Activated CD4-positive, alpha-beta T cell treated with anti-CD3 and anti-CD28 coated beads, Interleukin-2, amount 10 ng/mL, durations not matched to agents 24 days and 14 days (primary cell): ENCODE data around the gene KCNMB1. TPM values are rescaled to one million over a fixed set of nuclear protein-coding genes. Genes with fewer than 3 reads are reported as not detected.

ENCODE experiments used
- DNase-seq: peaks from one replicate; pipeline ENCODE4 v3.0.0; 2022
- H3K27ac Mint-ChIP-seq: one replicate; pipeline ENCODE4 v1.8.0; 2022; ENCODE audit warnings: mild to moderate bottlenecking, mixed read lengths
- H3K27me3 Mint-ChIP-seq: one replicate; pipeline ENCODE4 v1.8.0; 2022; ENCODE audit warnings: mixed read lengths
- H3K36me3 Mint-ChIP-seq: one replicate; pipeline ENCODE4 v1.8.0; 2022; ENCODE audit warnings: low read depth, mild to moderate bottlenecking, mixed read lengths
- H3K4me1 Mint-ChIP-seq: one replicate; pipeline ENCODE4 v1.8.0; 2021; ENCODE audit warnings: mixed read lengths
- H3K4me3 Mint-ChIP-seq: one replicate; pipeline ENCODE4 v1.8.0; 2022; ENCODE audit warnings: mild to moderate bottlenecking, moderate library complexity, mixed read lengths
- H3K9me3 Mint-ChIP-seq: one replicate; pipeline ENCODE4 v1.8.0; 2021; ENCODE audit warnings: mixed read lengths
- intact Hi-C: fragments of 100-400 bp; cut with micrococcal nuclease; formaldehyde crosslinking; loops from one replicate; pipeline ENCODE4 v1.15.1; 2023
- total RNA-seq: library from RNA; stranded (reverse); gene quantifications from 2 replicates; pipeline ENCODE4 v1.2.3, GENCODE V29; 2022

The KCNMB1 gene
- total RNA-seq, 1 donor from 2014 or later = not detected

DNA sequence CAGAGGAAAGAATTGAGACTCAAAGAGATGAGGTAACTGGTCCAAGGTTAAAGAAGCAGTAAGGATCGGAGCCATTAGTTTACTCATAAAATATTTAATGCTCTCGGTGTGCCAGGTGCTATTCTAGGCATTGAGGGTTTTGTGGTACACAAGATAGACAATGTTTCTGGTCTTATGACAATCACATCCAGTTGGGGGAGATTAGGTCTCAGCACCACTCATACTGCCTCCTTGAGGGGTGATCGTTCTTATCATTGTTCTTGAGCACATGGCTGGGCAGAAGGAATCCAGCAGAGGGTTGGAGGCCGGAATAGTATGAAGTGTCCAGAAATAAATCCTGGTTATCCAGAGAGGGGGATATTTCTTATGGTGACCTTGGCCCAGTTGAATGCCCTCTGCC, 50.9 kb downstream of the KCNMB1 start:
- no peak for DNase-seq
- Mint-ChIP-seq H3K27me3 (no peaks in the 10 kb centered on the region), H3K9me3 (no peaks in the 10 kb centered on the region), H3K4me3 (no peak overlapping the region), H3K36me3 (peaks cover 4% of the 10 kb centered on the region), H3K4me1 (peaks cover 47% of the 10 kb centered on the region), H3K27ac (no peak overlapping the region)
- intact Hi-C loops = loop anchor here (5.0 to 10.0 kb wide), 2 partner anchors 84 to 1047 kb away; partner anchors contain the start of gene NPM1

DNA sequence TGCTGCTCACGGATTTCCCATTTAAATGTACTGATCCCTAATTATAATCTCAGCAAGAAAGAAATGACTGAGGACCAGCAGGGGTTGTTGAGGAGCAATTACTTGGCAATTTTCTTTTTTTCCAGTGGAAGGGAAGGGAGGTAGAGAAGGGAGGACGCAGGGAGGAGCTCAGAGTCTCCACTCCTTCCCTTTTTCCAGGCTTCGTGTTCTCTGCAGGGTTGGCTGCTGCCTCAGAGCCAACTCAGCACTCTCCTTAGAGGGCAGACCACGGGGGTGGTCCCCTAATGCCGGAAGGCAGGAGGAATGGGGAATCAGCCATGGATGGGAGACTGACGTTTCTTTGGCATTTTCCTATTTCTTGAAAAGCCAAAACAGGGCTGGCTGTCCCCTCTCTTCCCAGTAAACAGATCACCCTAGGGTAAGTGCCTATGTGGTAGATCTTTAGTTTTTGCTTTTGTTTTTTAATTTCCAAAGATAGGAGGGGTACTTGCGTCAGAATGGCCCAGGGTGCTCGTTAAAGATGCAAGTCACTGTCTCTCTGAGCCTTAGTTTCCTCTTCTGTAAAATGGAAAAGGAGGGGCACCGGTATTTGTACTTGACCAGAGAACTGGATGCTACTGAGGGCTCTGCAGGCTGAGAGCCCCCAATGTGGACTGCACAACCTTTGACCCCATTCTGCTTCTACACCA, 52.0 kb downstream of the KCNMB1 start:
- Mint-ChIP-seq H3K27me3 (no peaks in the 10 kb centered on the region), H3K4me3 (no peak overlapping the region), H3K9me3 (no peaks in the 10 kb centered on the region), H3K4me1 (peaks cover 58% of the 10 kb centered on the region), H3K36me3 (peaks cover 4% of the 10 kb centered on the region), H3K27ac (peak overlapping the region; percentile 78)
- DNase-seq = no peak
- intact Hi-C loops = loop anchor here (5.0 to 10.0 kb wide), 2 partner anchors 85 to 1048 kb away; partner anchors contain the start of gene NPM1

DNA sequence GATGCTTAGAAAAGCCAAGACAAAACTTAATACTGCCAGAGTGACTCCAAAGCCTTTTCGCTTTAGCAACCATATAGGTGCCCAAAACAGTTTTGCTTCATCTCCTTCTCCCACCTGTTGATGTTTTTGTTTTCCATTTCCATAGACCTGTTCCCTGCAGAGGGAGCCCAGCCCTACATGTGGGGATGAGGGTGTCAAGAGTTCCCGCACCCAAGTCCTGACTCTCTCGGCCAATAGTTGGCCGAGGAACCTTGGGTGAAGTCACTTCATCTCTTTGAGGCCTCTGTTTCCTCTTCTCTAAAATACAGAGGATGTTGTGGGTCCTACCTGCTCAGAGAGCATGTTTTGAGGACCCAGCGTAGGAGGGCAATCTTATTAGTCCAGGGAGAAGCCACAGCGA, 53.1 kb downstream of the KCNMB1 start:
- peaks cover 63% of the 10 kb centered on the region for H3K4me1 Mint-ChIP-seq
- H3K36me3 Mint-ChIP-seq = peaks cover 4% of the 10 kb centered on the region
- H3K27ac Mint-ChIP-seq = peak overlapping the region; percentile 78
- peak; percentile 66 for DNase-seq
- intact Hi-C loops = loop anchor here (5.0 to 10.0 kb wide), 2 partner anchors 86 to 1049 kb away; partner anchors contain the start of gene NPM1
- H3K9me3 Mint-ChIP-seq = no peaks in the 10 kb centered on the region
- H3K4me3 Mint-ChIP-seq = peak overlapping the region; percentile 56
- no peaks in the 10 kb centered on the region for H3K27me3 Mint-ChIP-seq

DNA sequence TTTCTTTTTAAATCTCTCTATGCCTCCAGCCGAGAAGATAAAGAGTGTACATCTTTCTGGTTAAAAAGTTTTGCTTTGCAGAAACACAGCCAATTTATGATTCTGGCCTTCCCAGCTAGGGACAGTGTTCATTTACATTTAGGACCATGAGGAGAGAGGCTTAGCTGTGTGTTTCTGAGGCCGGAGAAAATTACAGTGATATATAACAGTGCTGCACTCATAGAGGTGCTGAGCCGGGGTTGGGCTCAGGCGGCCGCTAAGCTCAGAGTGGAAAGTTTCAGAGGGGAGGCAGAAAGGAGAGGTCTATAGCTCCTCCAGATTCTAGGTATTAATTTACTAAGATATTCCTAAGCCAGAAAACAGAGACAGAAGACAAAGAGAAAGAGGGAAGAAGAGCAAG, 54.5 kb downstream of the KCNMB1 start:
- Mint-ChIP-seq H3K4me3 (peak overlapping the region; percentile 80), H3K27ac (peak overlapping the region; percentile 89), H3K9me3 (no peaks in the 10 kb centered on the region), H3K4me1 (peaks cover 63% of the 10 kb centered on the region), H3K27me3 (no peaks in the 10 kb centered on the region), H3K36me3 (peaks cover 4% of the 10 kb centered on the region)
- peak; percentile 70 for DNase-seq
- intact Hi-C loops = loop anchor here (5.0 to 10.0 kb wide), 3 partner anchors 88 to 1050 kb away; partner anchors contain the start of gene NPM1

DNA sequence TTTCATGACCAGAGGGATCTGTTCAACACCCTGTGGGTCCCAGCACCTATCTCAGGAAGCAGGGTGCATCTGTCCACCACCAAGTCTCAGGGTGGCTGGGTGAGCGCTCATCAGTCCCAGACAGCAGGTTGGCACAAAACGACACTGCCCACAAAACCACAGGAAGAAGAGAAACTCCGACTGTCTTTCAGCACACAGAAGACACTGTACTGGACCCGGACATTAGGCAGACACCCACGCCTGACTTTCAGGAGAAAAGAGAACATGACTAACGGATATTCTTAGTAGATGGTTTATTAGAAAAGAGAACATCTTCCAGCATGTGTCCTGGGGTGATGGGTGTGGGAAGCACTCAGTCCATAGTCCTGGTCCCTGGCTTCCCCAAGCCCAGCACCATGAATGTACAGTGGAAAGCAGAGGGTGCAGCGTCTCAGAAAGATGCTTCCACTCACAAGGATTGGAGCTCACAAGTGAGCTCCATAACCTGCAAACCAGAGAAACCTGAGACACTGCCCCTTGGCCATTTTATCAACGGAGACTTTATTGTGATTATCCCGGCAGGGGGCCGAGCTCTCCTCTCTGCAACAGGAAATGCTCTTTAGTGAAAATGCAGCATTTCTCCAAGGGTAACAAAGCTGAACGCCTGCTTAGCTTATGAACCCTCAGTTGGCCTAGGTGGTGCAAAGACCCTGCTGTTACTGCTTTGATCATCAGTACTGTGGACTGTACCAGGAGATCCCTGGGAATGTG, 55.8 kb downstream of the KCNMB1 start:
- H3K27me3 Mint-ChIP-seq = no peaks in the 10 kb centered on the region
- H3K4me3 Mint-ChIP-seq = peak overlapping the region; percentile 80
- DNase-seq = peak; percentile 83
- peaks cover 4% of the 10 kb centered on the region for H3K36me3 Mint-ChIP-seq
- intact Hi-C loops = loop anchor here (1.0 to 10.0 kb wide), 3 partner anchors 36 to 1051 kb away; partner anchors contain the start of genes LCP2 and NPM1
- no peak overlapping the region for H3K27ac Mint-ChIP-seq
- H3K9me3 Mint-ChIP-seq = no peaks in the 10 kb centered on the region
- H3K4me1 Mint-ChIP-seq = peaks cover 58% of the 10 kb centered on the region

DNA sequence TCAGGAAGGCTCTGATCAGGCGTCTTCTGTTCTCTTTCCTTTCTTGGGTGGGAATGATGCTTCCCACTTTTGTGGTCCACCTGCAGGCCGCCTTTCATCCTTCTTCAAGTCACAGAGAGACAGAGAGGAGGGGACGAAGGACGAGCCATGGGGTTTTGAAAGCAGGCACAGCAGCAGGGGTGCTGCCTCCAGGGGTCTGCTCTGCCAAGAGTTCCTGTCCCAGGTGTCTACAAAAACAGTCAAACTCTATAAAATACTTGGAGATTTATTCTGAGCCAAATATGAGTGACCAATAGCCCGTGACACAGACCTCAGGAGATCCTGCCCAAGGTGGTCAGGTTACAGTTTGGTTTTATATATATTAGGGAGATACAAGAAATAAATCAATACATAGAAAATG, 57.1 kb downstream of the KCNMB1 start:
- intact Hi-C loops = loop anchor here (5.0 to 10.0 kb wide), 2 partner anchors 685 to 1053 kb away; partner anchors contain the start of gene NPM1
- DNase-seq = no peak
- peaks cover 4% of the 10 kb centered on the region for H3K36me3 Mint-ChIP-seq
- no peak overlapping the region for H3K4me3 Mint-ChIP-seq
- H3K4me1 Mint-ChIP-seq = peaks cover 51% of the 10 kb centered on the region
- no peaks in the 10 kb centered on the region for H3K27me3 Mint-ChIP-seq
- no peaks in the 10 kb centered on the region for H3K9me3 Mint-ChIP-seq
- no peak overlapping the region for H3K27ac Mint-ChIP-seq

DNA sequence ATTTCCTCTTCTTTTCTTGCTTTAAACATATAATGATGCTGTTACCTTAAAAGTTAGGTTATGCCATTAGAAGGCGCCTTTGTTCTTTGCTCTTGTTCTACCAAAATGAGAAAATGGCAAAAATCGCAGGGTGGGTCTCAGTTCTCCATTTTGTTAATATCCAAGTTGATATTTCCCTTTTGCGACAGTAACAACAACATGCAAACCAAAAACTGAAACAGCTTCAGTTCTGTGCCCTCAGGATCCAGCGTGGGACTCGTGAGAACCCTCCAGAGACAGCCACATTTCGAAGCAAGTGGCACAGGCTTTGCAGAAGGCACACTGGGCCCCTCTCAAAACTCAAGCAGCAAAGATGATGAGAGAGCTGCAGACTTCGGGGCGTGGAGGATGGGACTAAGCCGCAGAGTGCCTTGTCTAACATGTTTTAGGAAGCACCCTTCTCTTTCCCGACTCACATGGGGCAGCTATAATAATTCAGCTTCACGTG, 58.6 kb downstream of the KCNMB1 start:
- Mint-ChIP-seq H3K4me1 (peaks cover 37% of the 10 kb centered on the region), H3K9me3 (no peaks in the 10 kb centered on the region), H3K36me3 (peaks cover under 1% of the 10 kb centered on the region), H3K4me3 (no peak overlapping the region), H3K27ac (no peak overlapping the region), H3K27me3 (no peaks in the 10 kb centered on the region)
- peak; percentile 77 for DNase-seq
- intact Hi-C loops = loop anchor here (1.0 to 10.0 kb wide), 8 partner anchors 17 to 1054 kb away; partner anchors contain the start of gene NPM1

DNA sequence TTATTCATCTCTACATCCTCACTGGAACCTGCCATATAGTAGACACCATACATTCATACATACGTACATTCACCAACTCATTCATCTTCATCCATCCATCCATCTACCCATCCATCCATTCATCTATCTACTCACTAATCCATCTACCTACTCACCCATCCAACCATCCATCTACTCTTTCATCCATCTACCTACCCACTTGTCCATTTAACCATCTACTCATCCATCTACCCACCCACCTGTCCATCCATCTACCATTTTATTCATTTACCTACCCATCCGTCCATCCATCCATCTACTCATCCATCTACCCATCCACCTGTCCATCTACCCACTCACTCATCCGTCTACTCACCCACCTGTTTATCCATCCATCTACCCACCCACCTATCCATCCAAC, 59.6 kb downstream of the KCNMB1 start:
- H3K36me3 Mint-ChIP-seq = no peaks in the 10 kb centered on the region
- peaks cover 27% of the 10 kb centered on the region for H3K4me1 Mint-ChIP-seq
- intact Hi-C loops = no loop called here
- no peak for DNase-seq
- H3K27me3 Mint-ChIP-seq = no peaks in the 10 kb centered on the region
- no peak overlapping the region for H3K4me3 Mint-ChIP-seq
- H3K27ac Mint-ChIP-seq = no peak overlapping the region
- peaks cover 3% of the 10 kb centered on the region for H3K9me3 Mint-ChIP-seq

DNA sequence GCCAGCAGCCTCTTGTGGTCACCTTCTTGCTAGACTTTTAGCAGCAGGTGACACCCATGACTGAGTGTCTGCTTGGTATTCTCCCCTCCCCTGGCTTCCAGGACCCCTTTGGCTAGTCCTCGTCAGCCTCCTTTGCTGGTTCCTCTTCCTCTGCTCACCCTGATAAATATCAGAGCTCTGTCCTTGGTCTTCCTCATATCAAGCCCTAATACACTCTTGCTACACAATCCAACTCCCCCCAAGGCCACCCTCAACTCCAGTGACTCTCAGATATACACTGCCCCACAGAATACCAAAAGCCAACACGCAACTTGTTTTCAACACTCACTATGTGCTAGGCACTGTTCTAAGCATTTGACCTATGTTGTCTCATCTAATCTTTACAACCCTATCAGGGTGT, 61.3 kb downstream of the KCNMB1 start:
- H3K36me3 Mint-ChIP-seq = no peaks in the 10 kb centered on the region
- DNase-seq = no peak
- no peak overlapping the region for H3K27ac Mint-ChIP-seq
- H3K4me1 Mint-ChIP-seq = peaks cover 11% of the 10 kb centered on the region
- no peaks in the 10 kb centered on the region for H3K27me3 Mint-ChIP-seq
- intact Hi-C loops = no loop called here
- peaks cover 5% of the 10 kb centered on the region for H3K9me3 Mint-ChIP-seq
- no peak overlapping the region for H3K4me3 Mint-ChIP-seq

DNA sequence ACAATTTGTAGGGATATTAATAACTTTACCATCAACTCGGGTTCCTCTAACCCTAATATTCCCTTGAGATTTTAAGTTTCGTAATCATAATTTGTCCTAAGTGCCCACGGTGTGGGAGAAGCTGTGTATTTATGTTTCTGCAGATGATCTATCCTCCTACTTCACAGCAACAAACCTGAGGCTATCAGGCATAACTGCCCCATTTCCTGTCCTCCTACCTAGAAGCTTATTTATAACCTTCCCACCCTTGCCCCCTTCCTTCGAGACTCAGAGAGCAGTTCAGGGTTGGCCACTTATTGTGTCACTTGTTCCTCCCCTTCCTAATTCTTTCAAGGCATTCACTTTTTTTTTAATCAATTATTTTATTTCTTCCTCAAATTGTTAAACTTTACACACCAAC, 62.0 kb downstream of the KCNMB1 start:
- intact Hi-C loops = no loop called here
- DNase-seq = no peak
- Mint-ChIP-seq H3K36me3 (no peaks in the 10 kb centered on the region), H3K27ac (no peak overlapping the region), H3K9me3 (peaks cover 5% of the 10 kb centered on the region), H3K27me3 (no peaks in the 10 kb centered on the region), H3K4me1 (peaks cover 5% of the 10 kb centered on the region), H3K4me3 (no peak overlapping the region)

Other genes with a start within 250 kb of the KCNMB1 start
- gene C5orf58, start 156.4 kb downstream of the KCNMB1 start, total RNA-seq = not detected in 2 replicates
- gene LCP2, start 91.6 kb downstream of the KCNMB1 start, total RNA-seq = 278 and 283 TPM in 2 replicates
- not detected in 2 replicates for gene KCNIP1, start 114.7 kb upstream of the KCNMB1 start, total RNA-seq